ENCODE results near the gene SH3BP5L. TPM values are rescaled to one million over a fixed set of nuclear protein-coding genes. Genes with fewer than 3 reads are reported as not detected.

Gene SH3BP5L
- total and polyA plus RNA-seq, 2 of the 13 experiments (the other 11 are each of a cell fraction or from before 2014, with no cell fraction given): 10.3 to 14.9 TPM

GRCh38 chr1:248825909-248826760, at the start of gene SH3BP5L (continued):
- peak; percentile 90 for TF ChIP-seq ZFY (CRISPR knock-in tag; IDR thresholded peaks at IDR 0.05)
- TF ChIP-seq GATAD1 (CRISPR knock-in tag; IDR thresholded peaks at IDR 0.05): peak; percentile 83
- TF ChIP-seq JARID2 (CRISPR knock-in tag; IDR thresholded peaks at IDR 0.05; ENCODE audit: insufficient replicate concordance): peak; percentile 7
- TF ChIP-seq ZSCAN30 (CRISPR knock-in tag; IDR thresholded peaks at IDR 0.05): peak; percentile 89
- no peak for TF ChIP-seq TCF7 (IDR thresholded peaks at IDR 0.05; ENCODE audit: low read depth)
- no peak for TF ChIP-seq TRIM24 (CRISPR knock-in tag; IDR thresholded peaks at IDR 0.05)
- TF ChIP-seq STAT6 (CRISPR knock-in tag; IDR thresholded peaks at IDR 0.05; ENCODE audit: borderline replicate concordance): peak; percentile 30; the same call in 1 of the 2 replicates
- peak; percentile 33; the same call in 1 of the 2 replicates for TF ChIP-seq TEF (CRISPR knock-in tag; IDR thresholded peaks at IDR 0.05)
- TF ChIP-seq NFYB (CRISPR knock-in tag; IDR thresholded peaks at IDR 0.05): peak; percentile 54
- TF ChIP-seq CREB1 (IDR thresholded peaks at IDR 0.05): peak; percentile 73
- TF ChIP-seq CREB1 (CRISPR knock-in tag; IDR thresholded peaks at IDR 0.05): peak; percentile 96
- TF ChIP-seq TFDP2 (CRISPR knock-in tag; IDR thresholded peaks at IDR 0.05): no peak
- TF ChIP-seq ZNF460 (CRISPR knock-in tag; IDR thresholded peaks at IDR 0.05; ENCODE audit: borderline replicate concordance): no peak
- peak; percentile 61; the same call in 1 of the 2 replicates for TF ChIP-seq HBP1 (CRISPR knock-in tag; IDR thresholded peaks at IDR 0.05; ENCODE audit: low read depth)
- no peak for TF ChIP-seq MATR3 (CRISPR knock-in tag; IDR thresholded peaks at IDR 0.05)
- no peak; the same call in 1 of the 2 replicates for TF ChIP-seq KAT7 (CRISPR knock-in tag; IDR thresholded peaks at IDR 0.05; ENCODE audit: borderline replicate concordance)
- TF ChIP-seq SUZ12 (IDR thresholded peaks at IDR 0.05; ENCODE audit: low read depth, low read length): no peak
- TF ChIP-seq NAIF1 (CRISPR knock-in tag; IDR thresholded peaks at IDR 0.05; ENCODE audit: borderline replicate concordance): peak; percentile 66; the same call in 1 of the 2 replicates
- peak; percentile 35; the same call in 1 of the 2 replicates for TF ChIP-seq ZKSCAN1 (IDR thresholded peaks at IDR 0.05; ENCODE audit: low read length)
- no peak for TF ChIP-seq SP140L (CRISPR knock-in tag; IDR thresholded peaks at IDR 0.05; ENCODE audit: borderline replicate concordance)
- TF ChIP-seq REPIN1 (CRISPR knock-in tag; IDR thresholded peaks at IDR 0.05; ENCODE audit: borderline replicate concordance, low read depth): peak; percentile 49; the same call in 1 of the 2 replicates
- TF ChIP-seq HCFC1 (IDR thresholded peaks at IDR 0.05; ENCODE audit: low read depth, low read length): peak; percentile 74; the same call in 1 of the 2 replicates
- 0 out of 2 replicates have a peak, but pooled peaks have one; percentile 51 for TF ChIP-seq TP53 (CRISPR knock-in tag; conservative IDR thresholded peaks at IDR 0.05)
- no peak for TF ChIP-seq KMT2A (CRISPR knock-in tag; IDR thresholded peaks at IDR 0.05)
- TF ChIP-seq ZNF552 (CRISPR knock-in tag; IDR thresholded peaks at IDR 0.05; ENCODE audit: borderline replicate concordance): no peak
- TF ChIP-seq ZNF746 (CRISPR knock-in tag; IDR thresholded peaks at IDR 0.05): 0 out of 2 replicates have a peak, but pooled peaks have one; percentile 73
